ENCODE data around the gene OR10A5.
"Not testable (repeated sequence)": the region's sequence is repeated elsewhere in the genome, so short reads cannot be mapped to it uniquely, and the experiment has no call there.

The OR10A5 gene

DNA sequence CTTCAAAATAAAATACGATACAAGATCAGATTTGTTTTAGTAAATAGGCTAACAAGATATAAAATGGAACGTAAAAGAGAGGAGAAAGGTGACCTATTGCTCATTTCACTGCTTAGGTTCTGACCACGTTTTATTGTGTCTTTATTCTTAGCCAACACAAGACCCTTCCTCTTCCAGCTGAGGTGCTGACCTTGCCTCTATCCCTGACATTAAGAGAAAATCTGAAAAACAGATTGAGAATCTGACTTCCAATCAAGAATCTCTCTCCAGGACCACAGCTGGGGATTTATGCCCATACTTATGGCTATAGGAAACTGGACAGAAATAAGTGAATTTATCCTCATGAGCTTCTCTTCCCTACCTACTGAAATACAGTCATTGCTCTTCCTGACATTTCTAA, at the start of gene OR10A5:
Gene OR10A5, plus strand, starts transcription at position 301 of the 400 bp plus-strand sequence. Its CDS starts 0 bp downstream, at position 301.
- DNase-seq = no peak

DNA sequence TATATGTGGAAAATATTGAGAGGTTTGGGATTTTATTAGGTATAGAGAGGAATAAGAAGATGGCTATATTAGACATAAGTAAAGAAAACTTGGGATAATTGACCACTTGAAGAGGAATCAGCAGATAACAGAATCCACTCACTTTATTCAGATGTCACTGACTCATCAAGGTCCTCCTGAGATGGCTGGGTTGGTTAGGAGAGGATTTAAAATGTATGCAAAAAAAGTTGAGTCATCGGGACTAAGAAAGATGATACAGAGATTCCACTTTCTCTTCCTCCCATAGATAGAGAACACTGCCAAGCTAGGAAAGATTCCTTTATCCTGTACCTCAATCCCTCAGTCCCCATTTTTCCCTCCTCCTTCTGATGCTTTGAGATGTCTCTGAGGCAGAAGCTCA, 46.1 kb upstream of the OR10A5 start, which contains the start of gene OR6A2:
Gene OR6A2, minus strand, starts transcription at position 288 of the 400 bp plus-strand sequence. CDS start 3,981 bp downstream, outside the sequence.
- DNase-seq = no peak

GRCh38 chr11:6801075-6801474, 44.4 kb upstream of the OR10A5 start:
- DNase-seq = not testable (repeated sequence)

- peak; percentile 60 for DNase-seq
Observed at GRCh38 chr11:6812390-6813005, 33.0 kb upstream of the OR10A5 start.

GRCh38 chr11:6813656-6814055, 31.8 kb upstream of the OR10A5 start:
- no peak for DNase-seq

GRCh38 chr11:6817694-6818093, 27.8 kb upstream of the OR10A5 start:
- no peak for DNase-seq

GRCh38 chr11:6818967-6819366, 26.5 kb upstream of the OR10A5 start:
- no peak for DNase-seq

GRCh38 chr11:6824136-6824823, 21.2 kb upstream of the OR10A5 start:
- peak; percentile 40 for DNase-seq

- DNase-seq = no peak
Observed at GRCh38 chr11:6825231-6825744, 20.2 kb upstream of the OR10A5 start.

DNA sequence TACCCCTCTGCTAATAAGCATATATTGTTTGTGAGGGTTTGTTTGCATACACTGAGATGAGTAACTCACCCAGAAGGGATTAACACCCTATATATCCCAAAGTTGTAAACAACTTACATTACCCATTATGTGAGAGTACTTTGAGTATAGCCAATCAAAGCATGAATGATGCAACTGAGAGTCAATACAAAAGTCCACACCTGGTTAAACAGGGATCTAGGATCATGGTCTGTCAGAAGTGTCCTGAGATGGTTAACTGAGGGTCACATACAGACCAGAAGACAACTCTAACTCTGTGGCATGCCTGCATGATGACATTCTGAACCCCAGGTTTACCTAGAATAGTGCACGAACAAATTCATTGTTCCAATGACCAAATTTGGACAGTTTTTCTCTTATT, 17.4 kb upstream of the OR10A5 start:
- peak; percentile 7 for DNase-seq

DNA sequence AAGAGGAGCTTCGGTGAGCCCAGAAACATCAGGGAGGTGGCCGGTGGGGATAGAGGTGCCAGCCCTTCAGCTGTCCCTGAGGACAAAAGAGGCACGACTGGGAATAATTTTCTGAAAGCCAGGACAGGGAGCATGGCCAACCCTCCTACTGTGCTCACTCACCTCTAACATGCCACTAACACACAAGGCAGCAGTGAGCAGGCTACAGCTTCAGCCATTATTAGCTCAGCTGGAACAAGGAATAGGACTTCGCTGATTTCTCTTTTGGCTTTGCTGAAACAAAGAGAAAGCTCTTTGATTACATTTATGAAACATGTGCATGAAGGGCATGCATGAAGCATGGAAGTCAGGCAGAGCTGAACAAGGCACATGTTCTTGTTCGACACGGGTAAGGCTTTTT, 12.1 kb upstream of the OR10A5 start:
- no peak for DNase-seq

GRCh38 chr11:6834021-6834420, 11.5 kb upstream of the OR10A5 start:
- DNase-seq = no peak

DNA sequence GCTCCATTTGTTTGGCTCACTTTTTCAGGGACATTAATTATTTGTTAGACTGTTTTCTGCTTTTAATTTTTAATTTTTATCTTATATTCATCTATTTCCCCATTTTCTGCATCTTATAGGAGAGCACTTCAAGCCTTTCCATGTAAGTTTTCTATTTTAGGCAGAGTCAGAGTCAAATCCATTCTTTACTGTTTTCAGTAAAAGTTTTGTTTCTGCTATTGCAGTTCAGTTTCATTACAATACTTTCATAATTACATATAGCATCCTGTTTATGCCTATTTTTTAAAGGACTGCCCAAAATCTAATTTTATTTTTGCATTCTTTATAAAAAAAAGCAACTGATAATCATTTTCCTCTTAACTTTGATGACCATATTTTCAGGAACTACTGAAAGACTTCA, 3.8 kb upstream of the OR10A5 start:
- DNase-seq = no peak

DNA sequence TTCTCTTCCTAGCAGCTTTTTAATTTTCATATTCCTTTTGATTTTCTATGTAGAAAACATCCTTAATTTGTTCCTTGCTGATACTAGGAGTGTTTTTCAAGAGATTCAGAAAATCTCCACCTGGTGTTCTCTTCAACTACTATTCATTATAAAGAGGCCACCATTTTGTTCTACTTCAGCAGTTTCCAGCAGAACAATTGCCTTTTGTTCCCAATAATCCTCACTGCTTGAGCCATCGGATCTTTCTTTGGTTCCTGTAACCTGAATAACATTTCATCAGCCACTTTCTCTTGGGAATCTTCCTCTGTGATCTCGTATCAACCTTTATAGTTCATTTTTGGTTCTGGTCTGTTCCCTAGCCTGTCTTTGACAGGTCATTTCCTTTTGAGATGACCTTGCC, 1.8 kb upstream of the OR10A5 start:
- no peak for DNase-seq

DNA sequence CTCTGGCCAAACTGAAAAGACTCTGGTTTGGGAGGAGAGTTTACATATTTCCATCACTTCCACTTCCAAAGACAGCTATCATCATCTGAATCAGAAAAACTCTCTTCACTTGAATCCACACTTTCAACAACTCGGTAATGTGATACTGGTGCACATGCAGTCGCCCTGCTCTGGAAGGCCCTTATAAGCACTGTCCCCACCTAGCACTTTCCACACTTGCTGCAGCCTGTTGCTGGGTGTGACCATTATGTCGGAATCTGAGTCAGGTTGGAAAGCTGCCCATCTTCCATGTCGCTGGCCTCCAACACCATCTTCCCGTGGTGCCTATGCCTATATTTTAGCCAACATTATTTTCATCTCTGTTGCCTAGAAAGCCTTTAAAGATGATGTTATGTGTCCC, 1.1 kb upstream of the OR10A5 start:
- DNase-seq = no peak

- DNase-seq = no peak
Observed at GRCh38 chr11:6850526-6850925, 5.0 kb downstream of the OR10A5 start.

DNA sequence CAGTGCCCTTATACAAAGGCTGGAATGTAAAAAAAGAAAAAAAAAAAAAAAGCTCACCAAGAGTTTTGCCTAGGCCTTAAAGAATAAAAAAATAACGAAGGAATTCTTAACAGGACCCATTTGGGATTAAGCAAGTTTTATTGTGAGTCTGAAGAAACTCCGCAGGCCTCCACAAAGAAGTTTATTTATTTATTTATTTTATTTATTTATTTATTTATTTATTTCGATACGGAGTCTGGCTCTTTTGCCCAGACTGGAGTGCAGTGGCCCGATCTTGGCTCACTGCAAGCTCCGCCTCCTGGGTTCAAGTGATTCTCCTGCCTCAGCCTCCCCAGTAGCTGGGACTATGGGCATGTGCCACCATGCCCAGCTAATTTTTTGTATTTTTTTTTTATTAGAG, 9.3 kb downstream of the OR10A5 start:
- not testable (repeated sequence) for DNase-seq

GRCh38 chr11:6855971-6856541, 10.6 kb downstream of the OR10A5 start:
- DNase-seq = no peak

GRCh38 chr11:6856871-6857270, 11.4 kb downstream of the OR10A5 start:
- no peak for DNase-seq

DNA sequence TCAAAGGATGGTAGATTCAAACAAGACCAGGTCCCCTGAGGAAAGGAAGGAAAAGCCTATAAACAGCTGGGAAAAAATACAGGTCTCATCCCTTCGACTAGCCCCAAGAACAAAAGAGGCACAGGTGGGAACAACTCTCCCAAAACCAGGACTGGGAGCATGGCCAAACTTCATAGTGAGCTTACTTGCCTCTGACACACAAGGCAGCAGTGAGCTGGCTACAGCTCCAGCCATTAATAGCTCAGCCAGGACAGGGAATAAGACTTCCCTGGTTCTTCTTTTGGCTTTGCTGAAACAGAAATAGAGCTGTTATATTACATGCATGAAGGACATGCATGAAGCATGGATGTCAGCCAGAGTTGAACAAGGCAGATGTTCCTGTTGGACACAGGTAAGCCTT, 17.5 kb downstream of the OR10A5 start, which contains the start of gene OR10A2:
Gene OR10A2, plus strand, starts transcription at position 97 of the 400 bp plus-strand sequence. CDS start 6,698 bp downstream, outside the sequence.
- DNase-seq = peak; percentile 31

DNA sequence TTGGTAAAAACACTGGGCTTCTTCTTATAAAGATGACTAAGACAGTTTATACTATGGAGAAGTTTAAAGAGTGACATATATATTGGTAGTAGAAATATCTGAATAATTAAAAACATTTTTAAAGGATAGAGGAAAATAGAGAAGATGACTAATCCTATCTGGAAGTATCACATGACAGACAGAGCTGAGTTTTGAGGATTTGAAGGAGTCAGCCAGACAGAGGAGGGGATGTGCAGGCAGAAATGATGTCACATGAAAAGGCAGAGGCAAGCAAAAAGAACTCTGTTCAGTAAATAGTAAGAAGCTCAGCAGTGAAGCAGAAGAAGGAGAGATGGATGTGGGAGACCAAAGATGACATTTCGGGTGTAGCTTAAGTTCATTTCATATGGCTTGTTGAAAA, 19.0 kb downstream of the OR10A5 start:
- no peak for DNase-seq

- no peak for DNase-seq
Observed at GRCh38 chr11:6871278-6871677, 25.8 kb downstream of the OR10A5 start.

DNA sequence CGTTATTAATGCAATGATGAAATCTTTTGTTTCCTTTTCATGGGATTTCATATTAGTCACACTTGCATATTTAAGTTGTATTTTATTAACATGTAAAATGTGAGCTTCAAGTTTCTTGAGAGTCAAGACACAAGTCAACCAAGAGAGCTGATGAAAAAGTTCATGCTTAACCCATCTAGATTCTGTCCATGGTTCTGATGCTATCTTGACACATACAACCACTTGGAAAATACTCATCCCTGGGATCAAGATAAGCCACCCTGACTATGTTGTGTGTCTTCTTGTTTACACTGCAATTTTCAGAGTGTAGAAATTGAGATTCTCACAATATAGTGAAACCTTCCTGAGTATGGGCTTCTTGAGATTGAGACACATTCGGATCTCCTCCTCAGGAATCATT, 30.3 kb downstream of the OR10A5 start:
- DNase-seq = no peak

DNA sequence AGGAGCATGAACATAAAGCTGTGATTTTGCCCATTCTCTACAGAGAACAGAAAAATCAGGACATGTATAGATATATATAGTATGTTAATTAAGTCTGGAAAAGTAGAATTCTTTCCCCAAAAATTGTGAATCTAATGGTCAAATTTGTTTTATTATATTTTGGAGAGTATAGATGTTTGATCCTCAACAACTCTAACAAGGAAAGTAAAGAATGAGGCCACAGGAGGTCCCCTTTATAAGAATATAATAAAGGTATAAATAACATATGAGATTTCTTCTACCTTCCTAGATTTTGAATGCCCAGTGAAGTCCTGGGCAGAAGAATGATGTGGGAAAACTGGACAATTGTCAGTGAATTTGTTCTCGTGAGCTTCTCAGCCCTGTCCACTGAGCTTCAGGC, 30.8 kb downstream of the OR10A5 start, which contains the start of gene OR10A4:
Gene OR10A4, plus strand, starts transcription at position 301 of the 400 bp plus-strand sequence. Its CDS starts 23 bp downstream, at position 324.
- DNase-seq = no peak
